Fibroblast of pulmonary artery (primary cell): ENCODE results near the gene BANP.
"Not testable (repeated sequence)": the region's sequence is repeated elsewhere in the genome, so short reads cannot be mapped to it uniquely, and the experiment has no call there.

Experiments used
- DNase-seq: peaks from one replicate; pipeline ENCODE4 v3.0.0-alpha.2; 2010; ENCODE audit warnings: low read depth
- H3K4me3 ChIP-seq: replicated peaks from 2 replicates; pipeline ENCODE4 v1.5.1; 2011; ENCODE audit warnings: low read depth, mild to moderate bottlenecking, control low read depth, low read length, moderate library complexity
- TF ChIP-seq, protein P1 (sequence below): IDR thresholded peaks from 2 replicates; pipeline ENCODE4 v1.5.1; 2011; ENCODE audit warnings: mild to moderate bottlenecking, control low read depth, low read length, inconsistent platforms; ENCODE audit errors: missing control alignments

Gene BANP

GRCh38 chr16:88041986-88042562 lies 90.8 kb downstream of the BANP start:
- not testable (repeated sequence) for DNase-seq, H3K4me3 ChIP-seq

- H3K4me3 ChIP-seq, DNase-seq: not testable (repeated sequence)
Observed at GRCh38 chr16:88043208-88043910, 92.1 kb downstream of the BANP start.

DNA sequence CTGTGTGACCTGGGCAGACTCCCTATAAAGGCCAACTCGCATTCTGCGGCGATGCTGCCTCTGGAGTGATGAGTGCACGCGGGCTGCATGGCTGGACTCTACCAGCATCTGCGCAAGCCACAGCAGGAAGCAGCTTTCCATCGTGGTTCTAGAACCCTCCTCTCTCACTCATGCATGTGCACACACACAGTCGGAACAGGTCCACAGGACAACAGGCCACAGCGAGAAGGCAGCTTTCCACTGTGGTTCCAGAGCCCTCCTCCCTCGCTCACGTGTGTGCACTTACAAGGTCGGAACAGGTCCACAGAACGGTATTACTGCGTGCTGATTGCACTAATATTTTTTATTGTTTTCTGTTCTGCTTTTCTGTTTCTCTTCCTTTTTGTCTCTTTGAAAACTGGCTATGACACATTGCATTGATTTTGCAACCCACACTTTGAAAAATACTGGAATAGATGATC lies 92.9 kb downstream of the BANP start:
- DNase-seq, H3K4me3 ChIP-seq: not testable (repeated sequence)

DNA sequence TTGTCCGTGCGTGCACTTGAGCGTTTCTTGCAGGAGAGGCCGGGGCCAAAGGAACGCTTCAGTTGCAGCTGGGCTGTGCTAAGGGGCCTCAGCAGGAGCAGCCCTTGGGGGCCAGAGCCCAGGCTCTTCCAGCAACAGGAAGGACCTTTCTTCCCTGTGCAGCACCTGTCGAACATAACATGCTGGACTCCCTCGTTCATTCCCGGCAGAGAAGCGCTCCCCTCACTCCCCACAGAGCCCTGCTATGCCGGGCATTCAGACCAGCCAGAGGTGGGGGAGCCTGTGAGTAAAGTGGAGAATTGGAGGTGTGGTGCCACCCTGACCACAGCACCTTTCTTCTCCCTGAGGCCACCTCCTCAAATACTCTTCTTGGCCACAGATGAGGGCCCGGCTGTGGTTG lies 94.1 kb downstream of the BANP start:
- not testable (repeated sequence) for DNase-seq, H3K4me3 ChIP-seq

DNA sequence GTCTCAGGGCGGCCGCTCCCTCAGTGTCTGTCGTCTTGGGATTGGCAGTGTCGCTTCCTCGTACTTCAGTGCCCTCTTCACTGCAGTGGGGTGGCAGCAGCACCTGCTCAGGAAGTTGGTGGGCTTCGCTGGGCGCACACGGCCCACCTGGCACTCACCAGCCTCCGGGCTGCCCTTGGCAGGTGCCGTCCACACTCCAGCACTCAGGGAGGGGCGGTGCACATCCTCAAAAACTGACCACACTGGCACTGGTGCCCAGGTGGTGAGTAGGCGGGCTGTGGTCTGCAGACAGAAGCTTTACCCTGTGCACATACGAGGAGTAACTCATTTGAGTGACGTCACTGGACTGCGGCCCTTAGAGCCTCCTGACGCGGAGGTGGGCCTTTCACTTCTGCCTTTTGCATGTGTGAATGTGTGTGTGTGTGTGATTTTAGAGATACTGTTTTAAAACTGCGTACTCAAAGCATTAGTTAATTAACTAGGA lies 94.6 kb downstream of the BANP start:
- no peak for DNase-seq
- TF ChIP-seq, protein P1, sequence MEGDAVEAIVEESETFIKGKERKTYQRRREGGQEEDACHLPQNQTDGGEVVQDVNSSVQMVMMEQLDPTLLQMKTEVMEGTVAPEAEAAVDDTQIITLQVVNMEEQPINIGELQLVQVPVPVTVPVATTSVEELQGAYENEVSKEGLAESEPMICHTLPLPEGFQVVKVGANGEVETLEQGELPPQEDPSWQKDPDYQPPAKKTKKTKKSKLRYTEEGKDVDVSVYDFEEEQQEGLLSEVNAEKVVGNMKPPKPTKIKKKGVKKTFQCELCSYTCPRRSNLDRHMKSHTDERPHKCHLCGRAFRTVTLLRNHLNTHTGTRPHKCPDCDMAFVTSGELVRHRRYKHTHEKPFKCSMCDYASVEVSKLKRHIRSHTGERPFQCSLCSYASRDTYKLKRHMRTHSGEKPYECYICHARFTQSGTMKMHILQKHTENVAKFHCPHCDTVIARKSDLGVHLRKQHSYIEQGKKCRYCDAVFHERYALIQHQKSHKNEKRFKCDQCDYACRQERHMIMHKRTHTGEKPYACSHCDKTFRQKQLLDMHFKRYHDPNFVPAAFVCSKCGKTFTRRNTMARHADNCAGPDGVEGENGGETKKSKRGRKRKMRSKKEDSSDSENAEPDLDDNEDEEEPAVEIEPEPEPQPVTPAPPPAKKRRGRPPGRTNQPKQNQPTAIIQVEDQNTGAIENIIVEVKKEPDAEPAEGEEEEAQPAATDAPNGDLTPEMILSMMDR = no peak
- no peak overlapping the region for H3K4me3 ChIP-seq

- TF ChIP-seq, protein P1 = no peak
- DNase-seq = no peak
- H3K4me3 ChIP-seq = no peak overlapping the region
Observed at GRCh38 chr16:88047462-88047861, 96.2 kb downstream of the BANP start.

DNA sequence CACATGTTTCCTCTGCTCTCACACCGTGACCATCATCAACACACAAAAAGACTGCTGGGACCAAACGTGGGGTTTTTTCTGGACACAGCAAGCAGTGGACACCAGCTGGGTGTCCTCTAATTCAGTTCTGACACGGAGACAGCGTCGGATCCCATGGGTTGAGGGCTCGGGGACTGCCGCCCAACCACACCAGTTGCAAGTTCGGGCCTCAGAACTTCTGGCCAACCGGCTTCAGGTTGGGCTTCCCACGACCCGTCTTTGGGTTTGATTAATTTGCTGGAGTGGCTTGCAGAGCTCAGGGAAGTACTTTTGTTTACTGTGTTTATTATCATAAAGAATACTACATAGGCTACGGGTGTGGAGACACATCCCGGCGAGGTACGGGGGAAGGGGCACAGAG lies 97.8 kb downstream of the BANP start:
- TF ChIP-seq, protein P1 = no peak
- no peak overlapping the region for H3K4me3 ChIP-seq
- DNase-seq = no peak

DNA sequence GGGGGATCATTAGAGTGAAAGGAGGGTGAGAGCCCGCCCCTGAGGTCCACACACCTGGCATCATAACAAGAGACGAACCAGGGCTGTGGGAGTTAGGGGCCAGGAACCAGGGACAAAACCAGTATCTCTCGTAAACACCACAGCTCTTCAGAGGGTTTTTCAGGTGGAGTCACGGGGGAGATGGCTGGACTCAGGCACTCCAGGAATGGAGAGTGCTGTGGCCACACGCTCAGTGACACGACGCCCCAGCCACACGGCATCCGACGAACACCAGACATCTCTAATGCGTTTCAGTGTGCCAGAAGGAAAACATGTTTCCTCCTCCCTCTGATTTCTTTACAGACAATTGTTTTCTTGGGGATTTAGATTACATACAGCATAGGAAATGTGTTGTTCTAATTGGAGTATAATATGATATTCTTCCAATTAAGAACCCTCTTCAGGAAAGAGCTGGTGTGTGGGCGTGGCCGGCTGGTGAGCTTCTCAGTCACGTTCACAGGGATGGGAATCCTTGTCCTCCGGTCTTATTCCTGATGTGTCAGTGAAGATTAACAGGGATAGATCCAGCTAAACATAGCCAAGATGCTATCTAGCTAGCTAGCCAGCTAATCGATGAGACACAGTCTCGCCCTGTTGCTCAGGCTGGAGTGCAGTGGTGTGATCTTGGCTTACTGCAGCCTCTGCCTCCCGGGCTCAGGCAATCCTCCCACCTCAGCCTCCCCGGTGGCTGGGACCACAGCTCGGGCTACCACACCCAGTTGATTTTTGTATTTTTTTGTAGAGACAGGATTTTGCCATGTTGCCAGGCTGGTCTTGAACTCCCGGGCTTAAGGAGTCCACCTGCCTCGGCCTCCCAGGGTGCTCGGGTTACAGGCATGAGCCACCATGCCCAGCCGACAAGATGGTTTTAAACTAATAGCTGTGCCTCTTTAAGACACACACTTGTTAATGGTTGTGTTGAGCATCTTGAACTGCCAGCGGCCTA lies 98.6 kb downstream of the BANP start:
- DNase-seq = no peak
- no peak overlapping the region for H3K4me3 ChIP-seq
- TF ChIP-seq, protein P1 = no peak
